Activated T-helper 2 cell treated with anti-CD3 and anti-CD28 coated beads, Interferon-gamma antibody, Interleukin-2, Interleukin-4, amounts not matched to agents 10 μg/mL and 5 μg/mL and 100 μg/mL, durations not matched to agents 14 hours and 24 hours and 36 hours (primary cell): ENCODE data around the gene CDH18. TPM values are rescaled to one million over a fixed set of nuclear protein-coding genes. Genes with fewer than 3 reads are reported as not detected.

Experiments used
- DNase-seq: peaks from one replicate; pipeline ENCODE4 v3.0.0; 2021; ENCODE audit warnings: low spot score
- H3K27ac Mint-ChIP-seq: one replicate; pipeline ENCODE4 v1.8.0; 2021; ENCODE audit warnings: mixed read lengths
- H3K27me3 Mint-ChIP-seq: one replicate; pipeline ENCODE4 v1.8.0; 2021; ENCODE audit warnings: low read depth, mixed read lengths
- H3K36me3 Mint-ChIP-seq: one replicate; pipeline ENCODE4 v1.8.0; 2021; ENCODE audit warnings: low read depth, mixed read lengths
- H3K4me1 Mint-ChIP-seq: one replicate; pipeline ENCODE4 v1.8.0; 2021; ENCODE audit warnings: low read depth, mixed read lengths
- H3K4me3 Mint-ChIP-seq: one replicate; pipeline ENCODE4 v1.8.0; 2021; ENCODE audit warnings: low read depth, mild to moderate bottlenecking, moderate library complexity, mixed read lengths
- H3K9me3 Mint-ChIP-seq: one replicate; pipeline ENCODE4 v1.8.0; 2021; ENCODE audit warnings: mixed read lengths
- intact Hi-C: fragments of 100-400 bp; cut with micrococcal nuclease; formaldehyde crosslinking; loops from one replicate; pipeline ENCODE4 v1.15.1; 2023
- total RNA-seq: library from RNA; stranded (reverse); gene quantifications from 2 replicates; pipeline ENCODE4 v1.2.3, GENCODE V29; 2022

Gene CDH18
- total RNA-seq, 1 donor from 2014 or later = not detected

DNA sequence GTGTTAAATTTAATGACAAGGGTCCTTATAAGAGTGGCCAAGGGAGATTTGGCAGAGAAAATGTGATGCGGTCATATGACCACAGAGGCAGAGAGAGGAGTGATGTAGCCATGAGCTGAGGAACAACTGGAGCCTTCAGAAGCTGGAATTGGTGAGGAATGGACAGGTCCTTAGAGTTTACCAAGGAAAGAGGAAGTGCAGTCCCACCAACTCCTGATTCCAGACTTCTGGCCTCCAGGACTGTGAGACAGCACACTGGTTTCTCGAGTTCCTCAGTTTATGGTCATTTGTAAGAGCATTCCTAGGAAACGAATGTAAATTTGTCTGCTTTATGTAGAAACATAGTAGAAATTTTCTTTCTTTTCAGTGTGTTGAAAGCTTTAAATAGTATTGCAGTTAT lies 410.1 kb downstream of the CDH18 start:
- intact Hi-C loops = no loop called here
- DNase-seq = no peak
- Mint-ChIP-seq H3K9me3 (peaks cover 28% of the 10 kb centered on the region), H3K4me3 (no peak overlapping the region), H3K27me3 (no peaks in the 10 kb centered on the region), H3K27ac (no peak overlapping the region), H3K36me3 (no peaks in the 10 kb centered on the region), H3K4me1 (no peaks in the 10 kb centered on the region)

DNA sequence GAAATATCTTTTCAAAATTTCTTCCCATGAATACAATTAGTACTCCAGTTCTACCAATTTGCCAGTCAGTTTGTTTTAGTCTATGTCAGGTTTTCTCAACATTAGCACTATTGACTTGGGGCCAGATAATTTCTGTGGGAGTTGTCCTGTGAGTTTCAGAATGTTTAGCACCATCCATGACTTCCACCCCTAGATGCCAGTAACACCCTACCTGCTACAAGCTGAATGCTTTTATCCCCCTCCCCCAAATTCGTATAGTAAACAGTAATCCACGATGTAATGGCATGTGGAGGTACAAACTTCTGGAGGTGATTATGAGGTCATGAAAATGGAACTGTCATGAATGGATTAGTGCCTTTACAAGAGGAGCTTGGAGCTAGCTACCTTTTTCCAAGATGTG lies 420.0 kb downstream of the CDH18 start:
- H3K36me3 Mint-ChIP-seq = no peaks in the 10 kb centered on the region
- intact Hi-C loops = no loop called here
- no peak overlapping the region for H3K27ac Mint-ChIP-seq
- peaks cover 53% of the 10 kb centered on the region for H3K9me3 Mint-ChIP-seq
- H3K27me3 Mint-ChIP-seq = no peaks in the 10 kb centered on the region
- DNase-seq = no peak
- no peak overlapping the region for H3K4me3 Mint-ChIP-seq
- no peaks in the 10 kb centered on the region for H3K4me1 Mint-ChIP-seq

DNA sequence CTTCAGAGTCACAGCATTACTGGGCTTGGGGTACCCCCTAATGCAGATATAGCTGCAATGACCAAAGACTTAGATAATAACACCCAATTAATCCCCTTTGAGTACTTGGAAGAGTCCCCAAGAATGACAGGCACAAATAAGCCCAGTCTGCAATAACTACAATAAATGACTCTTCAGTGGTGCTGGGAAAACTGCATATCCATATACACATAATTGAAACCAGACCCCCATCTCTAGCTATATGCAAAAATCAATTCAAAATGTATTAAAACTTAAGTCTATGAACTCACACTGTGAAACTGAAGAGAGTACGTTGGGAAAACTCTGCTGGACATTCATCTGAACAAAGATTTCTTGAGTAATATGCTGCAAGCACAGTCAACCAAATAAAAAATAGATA lies 422.5 kb downstream of the CDH18 start:
- Mint-ChIP-seq H3K27me3 (no peaks in the 10 kb centered on the region), H3K27ac (no peak overlapping the region), H3K4me3 (no peak overlapping the region), H3K4me1 (no peaks in the 10 kb centered on the region), H3K36me3 (no peaks in the 10 kb centered on the region), H3K9me3 (peaks cover 55% of the 10 kb centered on the region)
- intact Hi-C loops = no loop called here
- no peak for DNase-seq

DNA sequence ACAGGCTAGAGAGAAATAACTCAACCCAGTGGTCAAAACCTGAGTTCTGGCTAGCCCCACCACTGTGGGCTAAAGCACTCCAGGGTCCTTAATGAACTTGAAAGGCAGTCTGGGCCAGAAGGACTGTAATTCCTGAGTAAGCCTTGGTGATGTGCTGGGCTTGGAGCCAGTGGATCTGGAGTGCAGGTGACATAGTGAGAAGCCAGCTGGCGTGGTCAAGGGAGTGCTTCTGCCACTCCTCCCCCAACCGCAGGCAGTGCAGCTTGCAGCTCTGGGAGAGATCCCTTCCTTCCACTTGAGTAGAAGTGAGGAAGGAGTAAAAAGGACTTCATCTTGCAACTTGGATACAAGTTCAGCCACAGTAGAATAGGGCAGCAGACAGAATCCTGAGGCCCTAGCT lies 424.0 kb downstream of the CDH18 start:
- intact Hi-C loops = no loop called here
- DNase-seq = no peak
- Mint-ChIP-seq H3K27me3 (no peaks in the 10 kb centered on the region), H3K4me1 (no peaks in the 10 kb centered on the region), H3K36me3 (no peaks in the 10 kb centered on the region), H3K9me3 (peaks cover 63% of the 10 kb centered on the region), H3K4me3 (no peak overlapping the region), H3K27ac (no peak overlapping the region)

DNA sequence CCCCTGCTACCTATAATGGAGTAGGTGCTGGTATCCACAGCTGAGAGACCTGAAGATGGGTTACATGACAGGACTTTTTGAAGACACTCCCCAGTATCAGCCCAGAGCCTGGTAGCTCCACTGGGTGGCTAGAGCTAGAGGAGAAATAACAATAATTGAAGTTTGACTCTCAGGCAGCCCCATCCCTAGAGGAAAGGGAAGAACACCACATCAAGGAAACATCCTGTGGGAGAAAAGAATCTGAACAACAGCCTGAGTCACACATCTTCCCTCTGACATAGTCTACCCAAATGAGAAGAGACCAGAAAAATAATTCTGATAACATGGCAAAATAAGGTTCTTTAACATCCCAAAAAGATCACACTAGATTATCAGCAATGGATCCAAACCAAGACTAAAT lies 432.1 kb downstream of the CDH18 start:
- Mint-ChIP-seq H3K4me3 (no peak overlapping the region), H3K27me3 (no peaks in the 10 kb centered on the region), H3K9me3 (peaks cover 53% of the 10 kb centered on the region), H3K27ac (no peak overlapping the region), H3K36me3 (no peaks in the 10 kb centered on the region), H3K4me1 (no peaks in the 10 kb centered on the region)
- intact Hi-C loops = no loop called here
- DNase-seq = no peak

DNA sequence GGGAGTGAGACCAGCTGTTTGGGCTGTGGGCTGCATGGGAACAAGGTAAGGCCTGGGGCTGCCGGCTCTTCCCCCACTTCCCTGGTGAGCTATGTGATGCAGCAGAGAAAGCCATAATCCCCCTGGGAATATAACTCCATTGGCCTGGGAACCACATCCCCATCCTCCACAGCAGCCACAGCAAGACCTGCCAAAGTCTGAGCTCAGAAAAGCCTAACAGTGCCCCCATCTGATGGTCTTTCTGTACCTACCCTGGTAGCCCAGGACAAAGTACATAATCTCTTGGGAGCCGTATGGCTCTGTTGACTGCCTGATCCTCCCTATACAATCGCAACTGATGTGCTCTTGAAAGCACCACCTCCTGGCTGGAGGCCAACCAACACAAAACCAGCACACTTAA lies 432.6 kb downstream of the CDH18 start:
- no peak overlapping the region for H3K27ac Mint-ChIP-seq
- no peaks in the 10 kb centered on the region for H3K4me1 Mint-ChIP-seq
- no peak for DNase-seq
- no peak overlapping the region for H3K4me3 Mint-ChIP-seq
- intact Hi-C loops = no loop called here
- H3K9me3 Mint-ChIP-seq = peaks cover 48% of the 10 kb centered on the region
- no peaks in the 10 kb centered on the region for H3K27me3 Mint-ChIP-seq
- no peaks in the 10 kb centered on the region for H3K36me3 Mint-ChIP-seq

DNA sequence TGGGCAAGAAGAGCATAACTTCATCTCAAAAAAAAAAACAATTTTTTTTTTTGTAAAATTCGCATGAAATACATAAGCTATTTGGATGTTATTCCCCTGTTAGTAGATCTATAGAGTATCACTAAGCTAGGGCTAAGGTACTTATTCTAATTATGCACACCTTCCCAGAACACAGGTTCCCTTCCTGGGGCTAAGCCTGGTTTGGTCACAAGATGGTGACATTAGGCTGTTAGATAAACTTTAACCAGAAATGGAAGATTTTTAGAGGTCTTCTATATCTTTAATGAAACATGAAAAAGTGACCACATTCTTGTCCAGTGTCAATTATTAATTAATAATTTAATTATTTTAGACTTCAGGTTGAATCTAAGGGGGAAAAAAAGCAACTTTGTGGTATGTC lies 433.5 kb downstream of the CDH18 start:
- H3K27me3 Mint-ChIP-seq = no peaks in the 10 kb centered on the region
- DNase-seq = no peak
- no peak overlapping the region for H3K4me3 Mint-ChIP-seq
- peaks cover 45% of the 10 kb centered on the region for H3K9me3 Mint-ChIP-seq
- no peak overlapping the region for H3K27ac Mint-ChIP-seq
- intact Hi-C loops = no loop called here
- H3K36me3 Mint-ChIP-seq = no peaks in the 10 kb centered on the region
- no peaks in the 10 kb centered on the region for H3K4me1 Mint-ChIP-seq

DNA sequence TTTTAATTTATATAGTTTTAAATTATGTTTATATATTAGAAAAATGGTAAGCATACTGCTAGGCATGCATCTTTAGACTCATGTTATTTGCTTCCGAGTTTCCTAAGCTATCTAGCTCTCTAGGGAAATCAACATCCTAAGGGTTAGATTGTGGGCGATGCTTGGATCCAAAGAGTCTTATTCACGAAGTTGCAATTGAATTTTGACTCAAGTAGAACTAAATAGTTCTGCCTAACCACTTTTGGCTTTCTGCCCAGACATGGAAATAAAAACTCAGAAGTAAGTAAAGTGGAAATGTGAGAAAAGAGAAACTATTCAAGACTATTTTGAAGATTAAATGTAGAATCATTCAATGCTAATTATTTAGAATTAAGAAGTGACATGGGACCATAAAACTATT lies 440.4 kb downstream of the CDH18 start:
- DNase-seq = no peak
- Mint-ChIP-seq H3K4me3 (no peak overlapping the region), H3K9me3 (peaks cover 31% of the 10 kb centered on the region), H3K27me3 (no peaks in the 10 kb centered on the region), H3K36me3 (no peaks in the 10 kb centered on the region), H3K27ac (no peak overlapping the region), H3K4me1 (no peaks in the 10 kb centered on the region)
- intact Hi-C loops = no loop called here

DNA sequence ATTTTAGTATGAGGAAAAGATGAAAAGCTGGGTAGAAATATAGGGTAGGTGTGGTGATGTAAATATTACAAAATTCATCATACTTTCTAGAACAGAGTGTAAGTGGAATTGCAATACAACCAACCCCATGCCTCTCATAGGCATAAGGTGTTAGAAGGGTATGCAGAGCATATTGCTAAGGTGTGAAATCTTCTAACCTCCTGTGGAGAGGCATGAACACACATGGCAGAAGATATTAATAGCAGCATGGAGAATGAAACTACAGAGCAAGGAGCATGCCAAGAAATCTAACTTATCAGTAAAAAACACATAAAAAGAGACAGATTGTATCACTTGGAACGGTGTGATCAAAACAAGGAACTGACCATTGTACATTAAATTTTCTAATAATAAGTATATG lies 441.5 kb downstream of the CDH18 start:
- DNase-seq = no peak
- peaks cover 34% of the 10 kb centered on the region for H3K9me3 Mint-ChIP-seq
- no peaks in the 10 kb centered on the region for H3K36me3 Mint-ChIP-seq
- H3K4me1 Mint-ChIP-seq = no peaks in the 10 kb centered on the region
- H3K27ac Mint-ChIP-seq = no peak overlapping the region
- no peak overlapping the region for H3K4me3 Mint-ChIP-seq
- intact Hi-C loops = no loop called here
- no peaks in the 10 kb centered on the region for H3K27me3 Mint-ChIP-seq

DNA sequence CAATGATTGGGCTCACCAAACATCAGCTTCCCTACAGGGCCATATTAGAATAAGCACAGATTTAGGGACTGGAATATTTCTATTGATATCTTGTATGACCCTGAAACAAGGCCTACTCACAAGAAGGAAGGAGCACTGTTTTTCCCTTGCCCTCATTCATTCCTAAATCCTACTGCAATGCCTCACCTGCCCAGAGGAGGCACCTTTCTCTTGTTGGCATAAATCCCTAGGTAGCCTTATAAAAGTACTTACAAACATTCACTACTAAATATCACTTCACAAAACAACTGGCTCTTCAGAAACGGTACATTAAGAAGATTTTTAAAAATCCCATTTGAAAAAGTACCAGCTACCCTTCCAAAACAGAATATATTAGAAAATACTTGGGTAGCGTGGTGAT lies 449.4 kb downstream of the CDH18 start:
- no peaks in the 10 kb centered on the region for H3K27me3 Mint-ChIP-seq

DNA sequence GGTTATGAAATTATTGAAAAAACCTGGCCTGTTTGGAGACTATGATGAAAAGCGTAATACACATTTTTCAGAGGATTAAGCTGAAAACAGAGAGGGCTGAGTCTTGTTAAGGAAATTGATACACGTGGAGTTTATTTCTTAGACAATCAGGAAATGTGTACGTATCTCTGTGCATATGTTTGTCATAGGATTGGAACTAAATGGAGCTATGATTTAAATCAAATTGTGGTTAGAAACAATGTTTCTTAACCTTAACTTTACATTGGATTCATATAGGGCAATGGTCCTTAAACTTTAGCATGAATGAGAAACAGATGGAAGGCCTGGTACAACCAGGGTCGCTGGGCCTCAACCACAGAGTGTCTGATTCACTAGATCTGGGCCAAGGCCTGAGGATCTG lies 451.6 kb downstream of the CDH18 start:
- no peaks in the 10 kb centered on the region for H3K4me1 Mint-ChIP-seq
- intact Hi-C loops = no loop called here
- H3K27ac Mint-ChIP-seq = no peak overlapping the region
- no peaks in the 10 kb centered on the region for H3K36me3 Mint-ChIP-seq
- no peak overlapping the region for H3K4me3 Mint-ChIP-seq
- H3K9me3 Mint-ChIP-seq = peaks cover 57% of the 10 kb centered on the region
- no peak for DNase-seq
- no peaks in the 10 kb centered on the region for H3K27me3 Mint-ChIP-seq

More for the DNA sequence above, 449.4 kb downstream of the CDH18 start:
- peaks cover 49% of the 10 kb centered on the region for H3K9me3 Mint-ChIP-seq
- H3K27ac Mint-ChIP-seq = no peak overlapping the region
- no peak for DNase-seq
- no peaks in the 10 kb centered on the region for H3K36me3 Mint-ChIP-seq
- intact Hi-C loops = no loop called here
- no peaks in the 10 kb centered on the region for H3K4me1 Mint-ChIP-seq
- H3K4me3 Mint-ChIP-seq = no peak overlapping the region

DNA sequence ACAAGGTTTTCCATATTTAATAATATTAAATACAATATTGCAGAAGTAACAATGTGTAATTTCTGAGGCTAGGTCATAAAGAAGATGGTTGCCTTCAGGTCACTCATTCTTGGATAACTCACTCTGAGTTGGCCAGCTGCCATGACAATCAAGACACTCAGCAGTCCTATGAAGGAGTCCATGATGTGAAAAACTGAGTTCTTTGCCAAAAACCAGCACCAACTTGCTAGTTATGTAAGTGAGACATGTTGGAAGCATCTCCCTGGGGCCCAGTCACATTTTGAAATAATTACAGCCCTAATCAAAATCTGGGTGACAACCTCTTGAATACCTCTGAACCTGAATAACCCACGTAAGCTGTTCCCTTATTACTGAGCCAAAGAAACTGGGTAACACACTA lies 453.2 kb downstream of the CDH18 start:
- Mint-ChIP-seq H3K36me3 (no peaks in the 10 kb centered on the region), H3K4me1 (no peaks in the 10 kb centered on the region), H3K27me3 (no peaks in the 10 kb centered on the region), H3K27ac (no peak overlapping the region), H3K9me3 (peaks cover 43% of the 10 kb centered on the region), H3K4me3 (no peak overlapping the region)
- intact Hi-C loops = no loop called here
- no peak for DNase-seq

DNA sequence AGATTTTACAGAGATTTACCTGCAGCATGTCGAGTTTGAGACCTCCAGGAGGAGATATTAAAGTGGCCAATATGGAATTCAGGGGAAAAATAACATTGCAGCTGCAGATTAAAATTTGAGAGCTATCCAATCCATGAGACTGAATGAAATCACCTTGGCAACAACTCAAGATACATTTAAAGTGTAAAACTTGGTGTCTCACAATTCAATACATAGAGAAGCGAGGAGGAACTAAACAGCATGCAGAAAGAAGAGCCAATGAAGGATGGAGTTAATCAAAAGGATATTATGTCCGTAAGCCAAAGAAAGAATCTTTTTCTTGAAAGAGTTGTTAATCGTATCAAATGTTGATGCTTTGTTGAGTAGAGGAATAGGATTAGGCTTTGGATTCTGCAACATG lies 455.1 kb downstream of the CDH18 start:
- peaks cover 37% of the 10 kb centered on the region for H3K9me3 Mint-ChIP-seq
- H3K27ac Mint-ChIP-seq = no peak overlapping the region
- no peak for DNase-seq
- no peaks in the 10 kb centered on the region for H3K36me3 Mint-ChIP-seq
- H3K4me3 Mint-ChIP-seq = no peak overlapping the region
- no peaks in the 10 kb centered on the region for H3K27me3 Mint-ChIP-seq
- intact Hi-C loops = no loop called here
- H3K4me1 Mint-ChIP-seq = no peaks in the 10 kb centered on the region

DNA sequence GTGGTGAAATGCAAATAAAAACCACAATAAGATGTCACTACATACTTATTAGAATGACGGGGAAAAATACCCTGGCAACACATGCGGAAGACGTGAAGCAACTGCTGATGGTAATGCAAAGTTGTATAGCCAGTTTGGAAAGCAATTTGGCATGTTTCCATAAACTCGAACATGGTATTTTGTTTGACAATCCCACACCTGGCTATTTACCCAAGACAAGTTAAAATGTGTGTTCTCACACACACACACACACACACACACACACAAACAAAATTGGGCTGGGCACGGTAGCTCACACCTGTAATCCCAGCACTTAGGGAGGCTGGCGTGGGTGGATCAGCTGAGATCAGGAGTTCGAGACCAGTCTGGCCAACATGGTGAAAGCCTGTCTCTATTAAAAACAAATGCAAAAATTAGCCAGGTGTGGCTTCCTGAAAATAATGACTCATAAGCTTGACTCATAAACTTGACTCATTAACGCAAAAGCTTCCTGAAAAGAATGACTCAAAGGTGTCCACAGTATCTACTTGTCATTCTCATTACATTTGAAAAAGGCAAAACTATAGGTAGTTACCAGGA lies 456.5 kb downstream of the CDH18 start:
- intact Hi-C loops = no loop called here
- Mint-ChIP-seq H3K27me3 (no peaks in the 10 kb centered on the region), H3K4me3 (no peak overlapping the region), H3K36me3 (no peaks in the 10 kb centered on the region), H3K9me3 (peaks cover 25% of the 10 kb centered on the region), H3K27ac (no peak overlapping the region), H3K4me1 (no peaks in the 10 kb centered on the region)
- DNase-seq = no peak
